Gastroesophageal sphincter (tissue), 4 donors: ENCODE results near the gene MYO1D. TPM values are rescaled to one million over a fixed set of nuclear protein-coding genes. Genes with fewer than 3 reads are reported as not detected.

ENCODE experiments used
- ATAC-seq: fragments of 150-250 bp; one replicate; pipeline ENCODE4 v1.9.1; 2016; ENCODE audit warnings: mild to moderate bottlenecking, moderate library complexity
- H3K27ac ChIP-seq, 4 donors: fragments of 200-600 bp; sonication (generic) in 3 of 4; 1 replicate in 3 of 4; 2 replicates in 1 of 4; pipeline ENCODE4 v1.5.1; 2016 to 2019
- H3K27me3 ChIP-seq: fragments of 200-600 bp; sonication (generic); one replicate; pipeline ENCODE4 v1.5.1; 2019
- H3K36me3 ChIP-seq, 2 donors: fragments of 200-600 bp; sonication (generic); one replicate each; pipeline ENCODE4 v1.5.1; 2019; ENCODE audit warnings: control low read depth in 1 of 2
- H3K4me1 ChIP-seq, 3 donors: fragments of 200-600 bp; sonication (generic); 1 replicate in 2 of 3; 2 replicates in 1 of 3; pipeline ENCODE4 v1.5.1; 2016 to 2019; ENCODE audit warnings: control low read depth in 2 of 3
- H3K4me3 ChIP-seq, 2 donors: fragments of 200-600 bp; sonication (generic); one replicate each; pipeline ENCODE4 v1.5.1; 2019; ENCODE audit warnings: mild to moderate bottlenecking in 1 of 2, moderate library complexity in 1 of 2
- H3K9me3 ChIP-seq, 3 donors: fragments of 200-600 bp; sonication (generic); one replicate each; pipeline ENCODE4 v1.5.1; 2017 to 2019; ENCODE audit warnings: control low read depth in 2 of 3
- CTCF ChIP-seq, 4 experiments: fragments of 200-600 bp in 2 of 4; fragments of 450-650 bp in 2 of 4; sonication (generic) in 1 of 4; IDR thresholded peaks; one replicate each; pipeline ENCODE4 v1.5.1; 2017 to 2019; ENCODE audit warnings: antibody characterized with exemption in 4 of 4, mild to moderate bottlenecking in 2 of 4, moderate library complexity in 2 of 4
- EP300 ChIP-seq: sonication (generic); formaldehyde crosslinking; IDR thresholded peaks from one replicate; pipeline ENCODE4 v1.6.1; 2017; ENCODE audit warnings: antibody characterized with exemption, mild to moderate bottlenecking
- POLR2A ChIP-seq, 2 donors: fragments of 450-650 bp; IDR thresholded peaks; one replicate each; pipeline ENCODE4 v1.6.1; 2017; ENCODE audit warnings: antibody characterized with exemption in 2 of 2, mild to moderate bottlenecking in 2 of 2, moderate library complexity in 1 of 2
- POLR2AphosphoS5 ChIP-seq: sonication (generic); formaldehyde crosslinking; IDR thresholded peaks from one replicate; pipeline ENCODE4 v1.6.1; 2017; ENCODE audit warnings: antibody characterized with exemption
- WGBS, 2 donors: methylation state at CpG; one replicate each; pipeline ENCODE4 v1.1.5; 2018; ENCODE audit warnings: low coverage in 1 of 2; 5-methylcytosine and 5-hydroxymethylcytosine counted together
- total RNA-seq, 4 donors: library from RNA; depleted of rRNA; stranded (reverse); fragments of >200 nt; gene quantifications; one replicate each; pipeline ENCODE4 v1.1.0, GENCODE V29; 2016

The MYO1D gene
- total RNA-seq, 4 donors from 2014 or later, result 28.2 to 63.5 (median 47.2) TPM

GRCh38 chr17:32602396-32602795 lies 274.5 kb downstream of the MYO1D start:
- Histone ChIP-seq H3K36me3 (peaks cover 0 to 25% of the 10 kb centered on the region in 2 donors), H3K4me1 (no peaks in the 10 kb centered on the region), H3K4me3 (no peak overlapping the region), H3K9me3 (peaks cover 0 to 11% (median 0%) of the 10 kb centered on the region in 3 donors), H3K27me3 (no peaks in the 10 kb centered on the region), H3K27ac (no peak overlapping the region)
- WGBS, 2 donors, result 100% methylated on average over 1 to 2 of the region's 2 CpGs
- no peak for TF ChIP-seq CTCF (IDR thresholded peaks at IDR 0.05)
- no peak for TF ChIP-seq POLR2A (IDR thresholded peaks at IDR 0.05)
- no peak for TF ChIP-seq EP300
- no peak for TF ChIP-seq POLR2AphosphoS5
- no peak for ATAC-seq

GRCh38 chr17:32601866-32602265 lies 275.1 kb downstream of the MYO1D start:
- peaks cover 0 to 11% (median 0%) of the 10 kb centered on the region in 3 donors for H3K9me3 ChIP-seq
- H3K27ac ChIP-seq, result no peak overlapping the region
- no peaks in the 10 kb centered on the region for H3K4me1 ChIP-seq
- no peak overlapping the region for H3K4me3 ChIP-seq
- H3K36me3 ChIP-seq, result peaks cover 0 to 25% of the 10 kb centered on the region in 2 donors
- ATAC-seq, result no peak
- 54 to 68% methylated on average over 2 of the region's 2 CpGs for WGBS, 2 donors
- TF ChIP-seq CTCF (IDR thresholded peaks at IDR 0.05), result no peak
- TF ChIP-seq POLR2A (IDR thresholded peaks at IDR 0.05), result no peak
- TF ChIP-seq EP300, result no peak
- TF ChIP-seq POLR2AphosphoS5, result no peak
- H3K27me3 ChIP-seq, result no peaks in the 10 kb centered on the region

DNA sequence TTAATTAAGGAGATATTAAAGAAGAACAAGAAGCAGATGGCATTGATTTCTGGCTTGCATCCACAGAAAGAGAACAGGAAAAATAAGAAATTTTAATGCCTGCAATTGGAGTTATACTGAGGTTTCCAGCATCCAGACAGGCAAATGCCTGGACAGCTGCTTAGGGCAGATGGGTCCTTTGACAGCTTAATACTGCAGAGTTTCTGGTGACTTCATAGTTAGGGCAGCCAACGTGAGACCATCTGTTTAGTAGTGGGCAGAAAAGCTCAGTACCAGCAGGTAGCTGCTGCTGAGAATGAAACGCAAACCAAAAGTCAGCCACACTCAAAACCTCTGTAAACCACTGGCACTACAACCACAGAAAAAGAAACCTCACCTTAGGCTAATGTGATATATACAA lies 280.3 kb downstream of the MYO1D start:
- Histone ChIP-seq H3K27ac (no peak overlapping the region), H3K36me3 (peaks cover 0 to 20% of the 10 kb centered on the region in 2 donors), H3K27me3 (no peaks in the 10 kb centered on the region), H3K4me3 (no peak overlapping the region), H3K4me1 (no peaks in the 10 kb centered on the region), H3K9me3 (peaks cover 0 to 11% (median 0%) of the 10 kb centered on the region in 3 donors)
- WGBS, 2 donors, result 61 to 71% methylated on average over 1 to 2 of the region's 2 CpGs
- no peak for ATAC-seq
- TF ChIP-seq EP300 (no peak), POLR2A (IDR thresholded peaks at IDR 0.05) (no peak), CTCF (IDR thresholded peaks at IDR 0.05) (no peak), POLR2AphosphoS5 (no peak)

DNA sequence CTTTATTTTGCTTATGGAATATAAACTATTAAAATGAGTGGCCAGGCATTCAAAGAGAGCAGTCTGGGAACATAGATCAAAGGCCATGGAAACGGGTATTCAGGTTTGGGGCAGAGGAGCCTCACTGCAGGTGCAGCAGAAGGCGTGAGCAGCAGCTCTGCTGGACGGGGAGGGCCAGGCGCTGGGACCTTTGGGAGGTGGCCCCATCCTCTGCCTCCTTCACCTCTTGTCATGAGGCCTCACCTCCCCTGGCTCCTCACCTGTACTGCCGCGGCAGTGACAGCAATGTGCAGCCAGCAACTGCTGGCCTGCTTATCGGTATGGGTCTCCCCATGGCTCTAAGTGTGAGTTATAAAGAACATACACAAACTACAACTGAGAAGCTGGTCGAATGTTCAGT lies 280.7 kb downstream of the MYO1D start:
- peaks cover 0 to 11% (median 0%) of the 10 kb centered on the region in 3 donors for H3K9me3 ChIP-seq
- no peak overlapping the region for H3K4me3 ChIP-seq
- no peak for ATAC-seq
- no peaks in the 10 kb centered on the region for H3K27me3 ChIP-seq
- no peak for TF ChIP-seq POLR2AphosphoS5
- no peak for TF ChIP-seq POLR2A (IDR thresholded peaks at IDR 0.05)
- no peak for TF ChIP-seq CTCF (IDR thresholded peaks at IDR 0.05)
- TF ChIP-seq EP300, result no peak
- H3K36me3 ChIP-seq, result peaks cover 0 to 15% of the 10 kb centered on the region in 2 donors
- H3K4me1 ChIP-seq, result no peaks in the 10 kb centered on the region
- no peak overlapping the region for H3K27ac ChIP-seq
- WGBS, 2 donors, result 72 to 77% methylated on average over 6 to 7 of the region's 8 CpGs

DNA sequence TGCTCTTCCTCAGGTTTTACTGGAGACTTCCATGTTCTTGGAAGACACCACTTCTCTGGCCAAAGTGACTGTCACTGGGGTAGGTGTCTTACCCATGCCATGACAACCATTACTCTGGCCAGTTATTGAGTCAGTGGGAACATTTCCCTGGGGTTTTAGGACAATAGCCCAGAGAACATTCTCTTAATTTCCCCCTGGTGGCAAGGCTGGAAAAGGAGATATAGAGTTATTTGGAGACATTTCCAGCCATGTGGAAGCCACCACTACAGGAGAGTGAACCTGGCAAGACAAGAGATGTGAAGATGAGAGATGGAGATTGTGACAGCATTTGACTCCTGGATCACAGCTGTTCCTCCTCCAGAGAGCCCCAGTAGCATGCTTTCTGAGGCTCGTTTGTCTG lies 283.9 kb downstream of the MYO1D start:
- ATAC-seq, result no peak
- 39% methylated on average over 1 of the region's 1 CpG; no CpG with 5 or more reads in 1 of the 2 donors for WGBS, 2 donors

More for the DNA sequence above, 283.9 kb downstream of the MYO1D start:
- TF ChIP-seq EP300, result no peak
- no peak for TF ChIP-seq POLR2A (IDR thresholded peaks at IDR 0.05)
- TF ChIP-seq POLR2AphosphoS5, result no peak
- no peak for TF ChIP-seq CTCF (IDR thresholded peaks at IDR 0.05)
- H3K27me3 ChIP-seq, result no peaks in the 10 kb centered on the region
- no peaks in the 10 kb centered on the region for H3K4me1 ChIP-seq
- H3K4me3 ChIP-seq, result no peak overlapping the region
- H3K9me3 ChIP-seq, result no peaks in the 10 kb centered on the region
- no peaks in the 10 kb centered on the region for H3K36me3 ChIP-seq
- no peak overlapping the region for H3K27ac ChIP-seq
